Loucy (cell line): Measurements from ENCODE around the gene UBE2G1.

ENCODE experiments used
- EZH2phosphoT487 ChIP-seq: fragments of 200-600 bp; IDR thresholded peaks from 2 replicates; pipeline ENCODE4 v1.6.1; 2018; ENCODE audit warnings: antibody characterized with exemption, mild to moderate bottlenecking, moderate library complexity, borderline replicate concordance
- TF ChIP-seq, protein P1 (sequence below): fragments of 200-600 bp; sonication (generic); conservative IDR thresholded peaks from 2 replicates; pipeline ENCODE4 v1.5.1; 2014; ENCODE audit warnings: mild to moderate bottlenecking, antibody characterized with exemption, low read length

DNA sequence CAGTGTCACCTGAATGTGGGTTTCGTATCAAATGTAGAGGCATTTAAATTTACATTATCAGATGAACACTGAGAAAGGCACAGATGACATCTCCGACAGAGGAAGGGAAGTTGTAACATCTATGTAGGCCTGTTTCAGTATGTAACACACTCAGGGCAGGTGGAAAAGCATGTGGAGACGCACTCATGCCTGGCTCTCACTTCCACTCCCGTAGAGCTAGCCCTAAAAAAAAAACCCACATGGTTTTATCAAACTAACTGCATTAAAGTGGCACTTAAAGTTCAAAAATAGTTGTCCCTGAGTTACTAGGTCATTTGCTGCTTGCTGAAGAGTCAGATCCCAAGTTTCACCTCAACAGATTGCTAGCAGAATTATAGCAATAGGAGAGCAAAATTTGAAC, 96.6 kb downstream of the UBE2G1 start:
- TF ChIP-seq, protein P1, sequence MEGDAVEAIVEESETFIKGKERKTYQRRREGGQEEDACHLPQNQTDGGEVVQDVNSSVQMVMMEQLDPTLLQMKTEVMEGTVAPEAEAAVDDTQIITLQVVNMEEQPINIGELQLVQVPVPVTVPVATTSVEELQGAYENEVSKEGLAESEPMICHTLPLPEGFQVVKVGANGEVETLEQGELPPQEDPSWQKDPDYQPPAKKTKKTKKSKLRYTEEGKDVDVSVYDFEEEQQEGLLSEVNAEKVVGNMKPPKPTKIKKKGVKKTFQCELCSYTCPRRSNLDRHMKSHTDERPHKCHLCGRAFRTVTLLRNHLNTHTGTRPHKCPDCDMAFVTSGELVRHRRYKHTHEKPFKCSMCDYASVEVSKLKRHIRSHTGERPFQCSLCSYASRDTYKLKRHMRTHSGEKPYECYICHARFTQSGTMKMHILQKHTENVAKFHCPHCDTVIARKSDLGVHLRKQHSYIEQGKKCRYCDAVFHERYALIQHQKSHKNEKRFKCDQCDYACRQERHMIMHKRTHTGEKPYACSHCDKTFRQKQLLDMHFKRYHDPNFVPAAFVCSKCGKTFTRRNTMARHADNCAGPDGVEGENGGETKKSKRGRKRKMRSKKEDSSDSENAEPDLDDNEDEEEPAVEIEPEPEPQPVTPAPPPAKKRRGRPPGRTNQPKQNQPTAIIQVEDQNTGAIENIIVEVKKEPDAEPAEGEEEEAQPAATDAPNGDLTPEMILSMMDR = no peak
- TF ChIP-seq EZH2phosphoT487 = no peak
